ENCODE measurements around the gene RAG2.

Gene RAG2

GRCh38 chr11:36577373-36577772, 20.7 kb downstream of the RAG2 start:
- peak overlapping the region; percentile 73 for H3K4me2 ChIP-seq (ENCODE audit: insufficient read depth, low read length)
- no peak for TF ChIP-seq EZH2 (IDR thresholded peaks at IDR 0.05; ENCODE audit: borderline replicate concordance, low read depth, low read length, severe bottlenecking)
- TF ChIP-seq CTCF (IDR thresholded peaks at IDR 0.05; ENCODE audit: borderline replicate concordance, extremely low read depth, low read length, poor library complexity, severe bottlenecking), result no peak
- peaks cover 6% of the 10 kb centered on the region for H3K9me3 ChIP-seq (ENCODE audit: insufficient read depth, low read length, severe bottlenecking)
- no peaks in the 10 kb centered on the region for H3K27me3 ChIP-seq (ENCODE audit: insufficient read depth, low read length, poor library complexity)
- no peak overlapping the region for H2AFZ ChIP-seq (ENCODE audit: low read depth, low read length)
- H3K27ac ChIP-seq (ENCODE audit: low read length), result 0 out of 2 replicates have a peak overlapping the region, but pooled peaks have one; percentile 2
- H3K36me3 ChIP-seq (ENCODE audit: insufficient read depth, low read length), result peaks cover 92% of the 10 kb centered on the region
- peak overlapping the region in 1 of 2 experiments; percentile 66; a peak in 2 of 4 replicates for H3K4me3 ChIP-seq (ENCODE audit: low read depth in 1 of 2, low read length in 2 of 2)
- peaks cover 90% of the 10 kb centered on the region for H3K79me2 ChIP-seq (ENCODE audit: insufficient read depth, low read length)
- no peak for DNase-seq
- peaks cover 69% of the 10 kb centered on the region for H3K4me1 ChIP-seq (ENCODE audit: insufficient read depth, low read length)
- peaks cover 67% of the 10 kb centered on the region for H4K20me1 ChIP-seq (ENCODE audit: insufficient read depth, low read length)
- no peak overlapping the region for H3K9ac ChIP-seq (ENCODE audit: low read depth, low read length)
- ATAC-seq (ENCODE audit: insufficient read depth, low read depth), result no peak

- Histone ChIP-seq H3K4me3 (ENCODE audit: low read depth in 1 of 2, low read length in 2 of 2) (peak overlapping the region in 1 of 2 experiments; percentile 66; a peak in 2 of 4 replicates), H3K4me1 (ENCODE audit: insufficient read depth, low read length) (peaks cover 82% of the 10 kb centered on the region), H3K27me3 (ENCODE audit: insufficient read depth, low read length, poor library complexity) (no peaks in the 10 kb centered on the region), H3K9ac (ENCODE audit: low read depth, low read length) (peak overlapping the region; percentile 81; the same call in 1 of the 2 replicates), H2AFZ (ENCODE audit: low read depth, low read length) (no peak overlapping the region), H3K36me3 (ENCODE audit: insufficient read depth, low read length) (peaks cover 99% of the 10 kb centered on the region), H3K9me3 (ENCODE audit: insufficient read depth, low read length, severe bottlenecking) (no peaks in the 10 kb centered on the region), H3K4me2 (ENCODE audit: insufficient read depth, low read length) (peak overlapping the region; percentile 73), H3K79me2 (ENCODE audit: insufficient read depth, low read length) (peaks cover 100% of the 10 kb centered on the region), H4K20me1 (ENCODE audit: insufficient read depth, low read length) (peaks cover 80% of the 10 kb centered on the region), H3K27ac (ENCODE audit: low read length) (peak overlapping the region; percentile 64)
- DNase-seq (no peak), ATAC-seq (ENCODE audit: insufficient read depth, low read depth) (no peak)
- TF ChIP-seq CTCF (IDR thresholded peaks at IDR 0.05; ENCODE audit: borderline replicate concordance, extremely low read depth, low read length, poor library complexity, severe bottlenecking) (no peak), EZH2 (IDR thresholded peaks at IDR 0.05; ENCODE audit: borderline replicate concordance, low read depth, low read length, severe bottlenecking) (no peak)
These were observed 23.6 kb downstream of the RAG2 start for GRCh38 chr11:36574486-36574885.

GRCh38 chr11:36569095-36569494, 28.9 kb downstream of the RAG2 start:
- TF ChIP-seq EZH2 (IDR thresholded peaks at IDR 0.05; ENCODE audit: borderline replicate concordance, low read depth, low read length, severe bottlenecking), result no peak
- no peak for TF ChIP-seq CTCF (IDR thresholded peaks at IDR 0.05; ENCODE audit: borderline replicate concordance, extremely low read depth, low read length, poor library complexity, severe bottlenecking)
- peak; percentile 56 for ATAC-seq (ENCODE audit: insufficient read depth, low read depth)
- Histone ChIP-seq H3K4me1 (ENCODE audit: insufficient read depth, low read length) (peaks cover 72% of the 10 kb centered on the region), H3K27me3 (ENCODE audit: insufficient read depth, low read length, poor library complexity) (no peaks in the 10 kb centered on the region), H3K4me3 (ENCODE audit: low read depth in 1 of 2, low read length in 2 of 2) (peak overlapping the region; percentile 66 to 88), H3K36me3 (ENCODE audit: insufficient read depth, low read length) (peaks cover 60% of the 10 kb centered on the region), H2AFZ (ENCODE audit: low read depth, low read length) (no peak overlapping the region), H3K9me3 (ENCODE audit: insufficient read depth, low read length, severe bottlenecking) (no peaks in the 10 kb centered on the region), H4K20me1 (ENCODE audit: insufficient read depth, low read length) (peaks cover 37% of the 10 kb centered on the region), H3K27ac (ENCODE audit: low read length) (peak overlapping the region; percentile 92), H3K4me2 (ENCODE audit: insufficient read depth, low read length) (peak overlapping the region; percentile 73), H3K79me2 (ENCODE audit: insufficient read depth, low read length) (peaks cover 94% of the 10 kb centered on the region), H3K9ac (ENCODE audit: low read depth, low read length) (peak overlapping the region; percentile 81)
- DNase-seq, result peak; percentile 81
